Stimulated activated CD4-positive, alpha-beta T cell treated with anti-CD3 and anti-CD28 coated beads, Interleukin-15, amount 100 ng/mL, for 24 hours (primary cell): ENCODE measurements around the gene MINDY4B.
"Not testable (repeated sequence)": the region's sequence is repeated elsewhere in the genome, so short reads cannot be mapped to it uniquely, and the experiment has no call there.

ENCODE experiments used
- DNase-seq: peaks from one replicate; pipeline ENCODE4 v3.0.0-alpha.2; 2020

The MINDY4B gene

DNA sequence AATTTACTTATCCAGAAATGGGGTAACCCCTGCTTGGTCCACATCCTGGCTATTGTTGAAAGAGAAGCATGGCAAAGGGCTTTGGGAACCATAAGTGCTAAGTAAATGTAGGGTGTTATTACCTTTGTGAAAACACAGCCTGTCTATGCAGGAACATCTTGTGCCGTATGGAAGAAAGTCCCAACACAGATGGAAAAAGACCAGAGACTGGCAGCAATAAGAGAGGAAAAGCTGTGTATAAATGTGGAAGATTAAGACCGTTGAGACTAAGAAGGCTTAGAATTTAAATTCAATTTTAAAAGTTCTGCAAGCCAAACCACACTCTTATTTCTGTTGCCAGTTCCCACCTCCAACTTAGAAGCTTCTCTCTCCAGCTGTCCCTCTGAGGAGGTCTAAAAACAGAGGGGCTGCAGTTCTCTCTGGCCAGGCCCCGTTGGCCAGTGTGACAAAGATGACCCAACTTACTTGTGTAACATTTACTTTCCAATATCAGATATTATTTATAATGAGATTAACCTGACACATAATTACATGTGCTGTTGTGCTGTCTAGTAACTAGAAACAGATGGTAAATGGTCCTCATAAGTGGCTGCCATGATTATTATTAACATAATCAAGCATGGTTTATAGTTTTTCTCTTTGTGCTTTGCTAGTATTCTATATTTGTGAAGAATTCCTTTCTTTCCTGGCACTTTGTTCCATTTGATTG lies 7.0 kb downstream of the MINDY4B start:
- DNase-seq = no peak

DNA sequence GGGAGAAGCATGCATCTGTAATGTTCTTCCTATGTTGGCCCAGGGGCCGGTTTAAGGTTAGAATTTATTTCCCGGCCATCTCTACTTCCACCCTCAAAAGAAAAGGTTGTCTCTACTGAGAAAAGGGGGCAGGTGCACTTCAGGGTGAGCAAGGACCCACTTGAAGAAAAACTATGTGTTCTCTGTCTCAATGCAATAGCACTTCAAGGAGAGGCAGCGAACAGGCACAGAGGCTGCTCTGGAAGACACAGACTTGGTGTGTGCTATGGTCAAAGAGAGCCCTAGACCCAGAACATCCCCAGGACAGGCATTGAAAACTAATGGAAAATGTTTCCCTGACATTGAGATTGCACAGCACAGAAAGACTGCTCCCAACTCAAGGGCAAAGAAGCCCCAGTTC lies 7.6 kb downstream of the MINDY4B start:
- no peak for DNase-seq

DNA sequence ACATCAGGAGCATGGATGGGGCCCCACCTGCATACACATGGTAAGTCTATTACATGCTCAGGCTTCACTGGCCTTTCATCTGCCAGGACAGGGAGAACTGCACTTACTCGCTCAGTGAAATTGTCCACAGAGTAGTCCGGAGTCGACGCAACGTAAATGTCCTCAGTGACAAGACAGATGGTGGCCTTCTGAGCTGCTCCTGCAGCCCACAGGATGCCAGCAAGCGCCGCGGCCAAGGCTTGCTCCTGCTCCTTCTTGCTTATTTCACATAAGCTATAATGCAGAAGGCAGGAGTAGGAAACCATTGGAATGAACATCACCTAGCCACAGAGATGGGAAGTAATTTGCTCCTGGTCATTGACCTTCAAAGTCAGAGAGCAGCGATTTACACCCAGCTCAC lies 14.4 kb downstream of the MINDY4B start:
- no peak for DNase-seq

DNA sequence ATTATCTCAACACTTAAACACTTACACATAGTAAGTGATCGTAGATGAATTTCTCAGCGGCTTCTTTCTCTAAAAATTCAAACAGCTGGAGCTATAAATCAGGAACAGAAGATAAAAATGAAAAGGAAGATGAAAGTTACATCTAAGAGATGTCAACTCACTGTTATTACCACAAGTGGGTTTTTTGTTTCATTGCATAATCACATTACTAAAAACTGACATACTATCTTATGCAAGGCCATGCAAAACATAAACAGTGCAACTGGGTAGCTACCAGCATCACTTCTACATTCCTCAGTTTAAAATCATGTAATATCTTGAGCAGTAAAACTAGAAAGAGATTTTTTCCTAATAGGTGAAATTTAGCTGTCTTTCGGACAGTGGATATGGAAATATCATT lies 14.9 kb downstream of the MINDY4B start:
- DNase-seq = no peak

DNA sequence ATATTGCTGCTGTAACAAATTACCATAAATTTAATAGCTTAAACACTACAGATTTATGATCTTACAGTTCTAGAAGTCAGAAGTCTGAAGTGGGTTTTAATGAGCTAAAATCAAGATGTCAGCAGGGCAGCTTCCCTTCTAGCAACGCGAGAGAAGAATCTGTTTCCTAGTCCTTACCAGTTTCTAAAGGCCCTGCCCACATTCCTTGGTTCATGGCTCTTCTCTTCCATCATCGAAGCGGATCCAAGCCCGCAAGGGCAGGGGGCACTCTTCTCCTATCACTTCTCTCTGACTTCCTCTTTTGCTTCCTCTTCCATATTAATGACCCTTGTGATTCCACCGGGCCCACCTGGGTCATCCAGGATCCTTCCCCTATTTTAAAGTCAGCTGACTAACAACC lies 16.1 kb downstream of the MINDY4B start:
- no peak for DNase-seq

DNA sequence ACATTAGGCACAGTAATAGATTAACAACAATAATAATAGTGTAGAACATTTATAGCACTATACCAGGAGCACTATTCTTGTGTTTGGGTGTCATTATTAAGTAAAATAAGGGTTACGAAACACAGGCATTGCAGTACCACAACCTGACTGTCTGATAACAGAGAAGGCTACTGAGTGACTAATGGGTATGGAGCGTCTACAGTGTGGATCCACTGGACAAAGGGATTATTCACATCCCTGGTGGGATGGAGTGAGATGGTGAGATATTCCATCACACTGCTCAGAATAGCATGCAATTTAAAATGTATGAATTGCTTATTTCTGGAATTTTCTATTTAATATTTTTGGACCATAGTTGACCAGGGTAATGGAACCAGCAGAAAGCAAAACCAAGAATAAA lies 18.2 kb downstream of the MINDY4B start:
- DNase-seq = no peak

DNA sequence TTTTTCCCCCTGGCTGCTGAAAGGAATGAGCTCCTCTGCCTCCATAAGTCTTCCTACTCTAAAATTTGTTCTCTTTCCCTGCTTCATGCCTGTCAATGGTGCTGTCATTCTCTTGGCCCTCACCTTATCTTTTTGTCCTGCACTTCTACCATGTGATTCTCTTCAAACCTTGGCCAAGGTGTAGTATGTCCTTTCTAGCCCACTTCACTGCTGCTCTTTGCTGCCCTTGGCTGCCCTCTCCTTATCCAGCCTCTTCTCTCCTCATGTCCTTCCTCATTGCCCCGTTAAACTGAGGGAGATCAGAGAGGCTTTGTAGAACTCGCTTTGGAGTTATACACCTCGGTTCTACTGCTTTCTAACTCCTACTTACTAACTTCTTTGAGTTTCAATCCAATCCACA lies 19.7 kb downstream of the MINDY4B start:
- DNase-seq = no peak

DNA sequence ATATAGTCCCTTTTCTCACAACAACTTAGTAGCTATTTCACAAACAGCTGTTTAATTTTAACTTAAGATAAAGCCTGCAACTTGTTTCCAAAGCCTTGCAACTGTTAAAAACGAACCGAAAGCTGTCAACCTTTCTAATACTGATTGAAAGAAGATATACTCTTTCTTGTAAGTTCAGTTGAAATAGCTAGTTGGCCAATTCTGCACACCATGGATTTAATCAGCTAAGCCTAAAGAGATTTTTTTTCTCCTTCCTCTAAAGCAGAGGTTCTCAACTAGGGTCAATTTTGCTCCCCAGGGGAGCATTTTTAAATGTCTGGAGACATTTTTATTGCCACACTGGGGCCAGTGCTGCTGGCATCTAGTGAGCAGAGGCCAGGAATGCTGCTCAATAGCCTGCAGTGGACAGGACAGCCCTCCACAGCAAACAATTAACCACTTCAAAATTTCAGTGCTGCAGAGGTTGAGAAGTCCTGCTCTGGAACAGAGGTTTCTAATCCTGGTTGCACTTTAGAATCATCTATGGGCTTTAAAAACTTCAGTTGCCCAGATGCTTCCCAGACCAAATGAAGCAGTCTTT lies 26.2 kb downstream of the MINDY4B start:
- DNase-seq = no peak

DNA sequence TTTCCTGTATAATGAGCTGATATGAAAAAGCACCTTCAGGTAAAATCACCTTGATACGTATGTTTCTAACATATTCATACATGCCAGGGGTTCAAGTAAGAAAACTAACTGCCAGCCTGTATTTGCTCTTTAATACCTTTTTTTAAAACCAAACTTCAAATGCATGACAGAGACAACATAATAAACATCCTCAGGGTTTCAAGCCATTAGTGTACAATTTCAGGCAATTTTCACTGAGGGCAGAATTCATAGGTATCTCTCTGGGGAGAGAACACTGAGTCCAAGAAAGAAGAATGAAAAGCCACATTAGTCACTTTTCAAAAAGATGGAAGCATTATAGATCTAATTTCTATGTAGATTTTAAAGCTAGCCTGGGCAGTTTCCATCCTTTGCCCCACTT lies 26.9 kb downstream of the MINDY4B start:
- DNase-seq = no peak

DNA sequence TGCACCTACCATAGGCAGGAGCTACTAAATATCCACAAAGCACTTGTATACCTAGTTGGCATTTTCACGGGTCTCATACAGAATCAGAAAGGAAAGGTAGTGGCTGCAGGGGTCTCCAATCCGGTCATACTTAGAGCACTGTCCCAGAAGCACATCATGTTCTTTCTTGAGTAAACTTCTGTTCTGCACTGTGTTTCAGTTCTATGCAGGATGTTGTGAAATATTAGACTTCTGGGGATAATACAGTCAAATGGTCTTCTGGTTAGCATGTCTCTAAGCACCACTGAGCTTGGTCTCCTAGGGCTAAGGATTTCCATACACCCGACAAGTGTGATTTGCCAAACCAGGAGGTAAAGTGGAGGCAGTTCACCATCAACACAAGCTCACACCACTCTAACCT lies 27.9 kb downstream of the MINDY4B start:
- DNase-seq = no peak

DNA sequence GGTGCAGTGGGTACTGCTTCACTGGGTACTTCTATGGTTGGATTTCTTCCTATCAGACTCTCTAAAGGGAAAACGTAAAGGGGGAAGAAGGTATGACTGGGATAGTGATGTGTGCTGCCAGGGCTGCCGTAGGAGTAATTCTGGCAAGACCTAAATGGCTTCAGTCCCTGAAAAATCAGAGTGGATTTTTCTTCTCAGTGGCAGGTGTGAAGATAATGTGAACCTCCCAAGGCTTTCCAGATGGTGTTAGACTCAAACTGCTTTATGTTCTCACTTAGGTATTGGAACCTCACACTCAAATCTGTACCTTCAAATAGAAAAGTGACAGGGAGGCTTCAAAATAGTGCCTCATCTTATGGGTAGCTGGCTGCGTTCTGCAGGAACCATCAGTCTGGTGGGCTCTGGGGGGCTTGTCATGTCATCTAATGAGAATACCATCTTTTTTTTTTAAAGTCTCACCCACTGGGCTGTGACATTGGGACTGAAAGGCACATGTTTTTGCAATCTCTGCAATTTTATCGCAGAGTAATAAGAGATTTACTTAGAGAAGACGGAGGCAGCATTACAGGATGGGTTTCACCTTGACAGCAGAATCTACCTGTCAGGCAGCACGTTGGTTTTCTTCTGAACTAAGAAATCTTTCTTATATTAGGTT lies 28.5 kb downstream of the MINDY4B start:
- no peak for DNase-seq

DNA sequence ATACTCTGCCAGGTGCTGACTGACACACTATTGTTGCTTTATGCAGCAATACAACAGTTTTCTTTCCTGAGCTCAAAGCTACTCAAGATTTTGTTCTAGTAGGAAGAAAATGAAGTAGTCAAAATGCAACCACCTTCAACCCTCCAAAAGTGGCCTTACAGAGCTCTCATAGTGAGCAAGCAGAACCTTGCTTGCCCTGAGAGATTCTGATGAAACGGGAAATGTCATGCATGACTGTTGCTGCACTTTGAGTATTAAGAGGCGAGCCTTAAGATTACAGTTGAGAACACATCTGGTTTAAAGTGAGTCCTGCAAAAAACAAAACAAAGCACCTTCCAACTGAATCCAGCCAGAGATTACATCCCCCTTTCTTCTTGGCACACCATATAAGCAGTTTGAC lies 29.7 kb downstream of the MINDY4B start:
- DNase-seq = no peak

DNA sequence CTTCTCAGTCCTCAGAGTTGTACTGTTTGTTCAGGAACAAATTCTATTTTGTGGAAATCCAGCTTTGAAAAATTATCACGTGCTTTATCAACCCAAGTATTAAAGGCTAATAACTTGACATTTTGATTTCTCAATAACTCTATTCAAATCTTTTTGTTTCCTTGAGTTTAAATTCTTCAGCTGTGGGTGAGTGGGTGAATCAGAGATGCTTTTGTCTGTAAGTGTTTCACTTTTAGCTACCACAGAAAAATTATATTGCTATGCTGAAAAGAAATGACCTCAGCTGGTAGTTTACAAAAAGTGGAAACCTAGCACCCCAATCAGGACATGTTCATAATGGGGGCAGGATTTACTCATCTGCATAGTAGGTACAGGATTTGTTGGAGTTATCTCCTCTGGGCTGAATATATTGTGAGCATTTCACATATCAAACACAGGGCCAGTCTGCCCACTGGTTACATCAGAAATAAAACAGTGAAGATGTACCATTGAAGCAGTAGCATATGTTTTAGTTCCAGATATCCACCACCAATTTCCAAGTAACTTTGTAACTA lies 30.5 kb downstream of the MINDY4B start:
- DNase-seq = no peak

DNA sequence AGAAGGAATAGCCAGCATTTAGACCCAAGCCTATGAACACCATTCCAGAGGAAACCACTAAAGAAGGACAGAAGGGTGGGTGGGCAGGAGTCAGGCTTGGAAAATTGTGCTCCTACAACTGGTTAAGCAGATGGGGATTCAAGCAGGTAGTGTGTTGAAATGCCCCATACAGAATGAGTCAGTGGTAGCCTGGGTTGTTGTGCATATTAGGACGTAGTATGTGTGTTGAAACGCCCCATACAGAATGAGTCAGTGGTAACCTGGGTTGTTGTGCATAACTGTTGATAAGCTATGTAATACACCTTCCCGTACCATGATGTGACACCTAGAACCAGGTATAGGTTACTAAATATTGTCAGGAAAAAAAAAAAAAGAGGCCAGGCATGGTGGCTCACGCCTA lies 34.0 kb downstream of the MINDY4B start:
- no peak for DNase-seq

DNA sequence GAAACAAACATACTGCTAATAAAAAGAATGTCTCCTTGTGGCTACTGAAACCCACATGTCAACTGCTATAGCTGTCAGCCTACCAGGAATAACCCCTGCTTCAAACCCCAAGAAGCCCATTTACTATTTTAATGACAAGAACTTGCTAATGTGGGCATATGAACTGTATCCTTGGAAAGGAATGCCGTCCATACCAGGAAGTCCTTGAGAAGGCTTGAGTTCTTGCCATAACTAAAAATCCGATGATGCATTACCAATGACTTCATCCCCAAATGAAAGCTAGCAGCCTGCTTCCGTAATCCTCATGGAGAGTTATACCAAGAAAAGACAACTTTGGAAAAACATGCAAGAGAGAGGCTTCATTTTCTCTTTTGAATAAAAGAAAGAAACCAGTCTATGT lies 34.8 kb downstream of the MINDY4B start:
- no peak for DNase-seq

DNA sequence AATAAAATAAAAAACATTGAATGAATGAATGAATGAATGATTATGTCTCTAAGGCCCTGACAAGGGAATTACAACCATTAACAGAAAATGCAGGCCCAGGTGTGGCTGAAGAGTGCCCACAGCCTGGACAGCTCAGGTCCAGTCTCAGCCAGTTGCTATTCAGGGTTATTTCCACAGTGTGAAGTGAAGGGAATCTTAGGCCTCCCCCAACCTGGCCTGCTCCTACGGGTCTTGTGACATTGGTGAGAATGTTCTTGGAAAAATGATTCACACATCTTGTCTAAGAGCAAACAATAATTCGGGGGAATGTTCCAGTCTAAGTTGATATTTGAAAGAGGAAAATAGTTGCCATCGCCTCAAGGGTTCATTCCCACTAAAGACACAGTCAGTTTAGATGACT lies 37.0 kb downstream of the MINDY4B start:
- DNase-seq = no peak

DNA sequence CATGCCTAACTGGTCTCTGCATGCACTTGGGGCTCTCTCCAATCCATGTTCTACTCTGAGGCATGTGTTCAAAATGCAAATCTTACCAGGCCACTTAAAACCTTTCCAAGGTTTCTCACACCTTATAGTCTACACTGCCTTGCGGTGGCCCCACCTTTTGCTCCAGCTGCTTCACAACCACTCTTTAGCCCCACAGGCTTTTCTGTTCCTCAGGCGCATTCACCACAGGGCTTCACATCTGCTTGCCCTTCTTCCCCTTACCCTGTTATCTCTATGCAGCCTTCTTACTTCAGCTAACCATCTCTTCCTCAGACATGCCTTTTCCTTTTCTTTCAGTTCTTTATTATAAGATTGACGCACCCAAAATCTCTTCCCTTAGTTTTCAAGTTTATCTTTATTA lies 37.8 kb downstream of the MINDY4B start:
- no peak for DNase-seq

DNA sequence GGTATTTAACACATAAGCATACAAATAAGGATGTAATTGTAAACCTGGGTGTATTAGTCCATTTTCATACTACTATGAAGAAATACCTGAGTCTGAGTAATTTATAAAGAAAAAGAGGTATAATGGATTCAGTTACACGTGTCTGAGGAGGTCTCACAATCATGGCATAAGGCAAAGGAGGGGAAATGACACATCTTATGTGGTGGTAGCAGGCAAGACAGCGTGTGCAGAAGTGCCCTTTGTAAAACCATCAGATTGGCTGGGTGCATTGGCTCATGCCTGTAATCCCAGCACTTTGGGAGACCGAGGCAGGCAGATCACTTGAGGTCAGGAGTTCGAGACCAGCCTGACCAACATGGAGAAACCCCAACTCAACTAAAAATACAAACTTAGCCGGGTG lies 41.3 kb downstream of the MINDY4B start:
- not testable (repeated sequence) for DNase-seq

DNA sequence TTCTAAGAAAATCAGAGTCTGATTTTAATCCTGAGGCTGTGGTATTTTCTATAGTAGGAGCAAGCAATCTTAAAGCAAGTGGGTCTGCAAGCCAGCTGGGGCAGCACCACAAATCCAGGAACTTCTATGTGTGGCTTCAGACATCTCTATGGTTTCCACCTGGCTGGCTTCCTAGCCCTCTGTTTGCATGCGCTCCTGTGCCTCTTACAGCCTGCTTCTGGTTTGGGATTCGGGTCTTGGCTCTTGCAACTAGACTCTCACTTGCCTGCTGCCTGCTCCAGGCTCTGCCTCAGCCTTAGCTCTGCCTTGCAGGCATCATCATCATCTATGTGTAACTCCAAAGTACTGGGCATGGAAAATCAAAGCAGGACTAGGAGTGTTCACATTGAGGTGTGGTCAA lies 43.4 kb downstream of the MINDY4B start:
- DNase-seq = no peak

DNA sequence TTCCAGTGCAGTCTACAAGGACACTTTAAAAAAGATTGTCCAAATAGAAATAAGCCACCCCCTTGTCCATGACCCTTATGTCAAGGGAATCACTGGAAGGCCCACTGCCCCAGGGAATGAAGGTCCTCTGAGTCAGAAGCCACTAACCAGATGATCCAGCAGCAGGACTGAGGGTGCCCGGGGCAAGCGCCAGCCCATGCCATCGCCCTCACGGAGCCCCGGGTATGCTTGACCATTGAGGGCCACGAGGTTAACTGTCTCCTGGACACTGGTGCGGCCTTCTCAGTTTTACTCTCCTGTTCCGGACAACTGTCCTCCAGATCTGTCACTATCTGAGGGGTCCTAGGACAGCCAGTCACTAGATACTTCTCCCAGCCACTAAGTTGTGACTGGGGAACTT lies 47.3 kb downstream of the MINDY4B start:
- DNase-seq = not testable (repeated sequence)

DNA sequence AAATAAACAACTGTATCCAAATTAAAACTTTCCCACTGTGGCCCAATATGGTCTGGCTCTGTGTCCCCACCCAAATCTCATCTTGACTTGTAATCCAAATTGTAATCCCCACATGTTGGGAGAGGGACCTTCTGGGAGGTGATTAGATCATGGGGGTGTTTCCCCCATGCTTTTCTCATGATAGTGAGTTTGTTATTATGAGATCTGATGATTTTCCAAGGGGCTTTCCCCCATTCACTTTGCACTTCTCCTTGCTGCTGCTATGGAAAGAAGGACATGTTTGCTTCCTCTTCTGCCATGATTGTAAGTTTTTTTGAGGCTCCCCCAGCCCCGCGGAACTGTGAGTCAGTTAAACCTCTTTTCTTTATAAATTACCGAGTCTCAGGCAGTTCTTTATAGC lies 55.0 kb downstream of the MINDY4B start:
- no peak for DNase-seq

DNA sequence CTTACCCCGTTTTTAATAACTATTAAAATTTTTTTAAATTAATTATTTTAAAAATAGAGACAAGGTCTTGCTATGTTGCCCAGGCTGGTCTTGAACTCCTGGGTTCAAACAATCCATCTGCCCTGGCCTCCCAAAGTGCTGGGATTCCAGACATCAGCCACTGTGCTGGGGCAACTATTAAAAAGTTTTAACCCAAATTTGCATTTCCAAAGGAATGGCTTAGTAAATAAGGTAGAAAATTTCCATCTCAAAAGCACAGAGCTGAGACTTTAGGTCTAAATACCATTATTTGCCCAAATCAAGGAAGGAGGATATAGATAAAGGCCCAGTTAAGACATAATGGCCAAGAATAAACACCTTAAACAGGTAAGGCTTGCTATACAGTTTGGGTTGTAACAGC lies 56.4 kb downstream of the MINDY4B start:
- DNase-seq = no peak

DNA sequence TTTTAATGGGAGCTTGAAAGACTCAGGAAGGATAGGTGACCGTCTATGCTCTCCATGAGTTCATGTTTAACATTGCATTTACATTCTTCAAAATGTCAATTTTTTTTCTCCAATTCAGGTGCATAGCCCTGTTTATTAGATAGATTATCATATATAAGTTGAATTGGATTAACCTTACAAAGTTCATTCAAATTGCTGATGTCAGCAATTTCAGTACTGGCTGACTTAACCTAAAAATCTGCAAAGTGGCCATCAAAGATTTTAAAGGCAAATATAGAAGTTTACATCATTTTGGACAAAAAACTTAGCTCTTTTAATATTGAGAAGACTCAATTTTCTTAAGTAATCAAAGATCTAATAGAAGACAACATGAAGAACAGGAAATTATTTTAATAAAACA lies 57.8 kb downstream of the MINDY4B start:
- DNase-seq = no peak

DNA sequence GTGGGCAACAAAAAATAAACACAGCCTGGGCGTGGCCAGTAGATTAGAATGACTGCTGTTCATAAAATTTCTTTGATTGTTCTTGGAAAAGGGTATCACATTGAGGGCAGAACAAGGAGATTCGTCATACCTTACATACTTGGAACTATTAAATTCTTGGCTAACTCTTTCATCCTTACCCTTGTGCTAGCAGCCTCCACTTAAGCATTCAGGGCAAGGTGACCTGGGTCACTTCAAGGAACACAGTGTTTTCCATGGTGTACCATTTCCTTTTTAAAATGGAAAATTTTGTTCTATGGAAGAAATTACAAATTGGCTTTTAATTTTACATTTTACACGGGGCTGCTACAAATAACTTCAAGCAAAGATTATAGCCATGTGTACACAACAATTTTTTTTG lies 60.8 kb downstream of the MINDY4B start:
- DNase-seq = no peak
